ENCODE data around the gene PDZRN3.

The PDZRN3 gene

GRCh38 chr3:73452729-73453128 is 172.0 kb downstream of the PDZRN3 start:
- no peak overlapping the region for H2BK12ac ChIP-seq (ENCODE audit: low read length)
- H3K79me2 ChIP-seq (ENCODE audit: control insufficient read depth, insufficient read depth, low read length, poor library complexity), result no peaks in the 10 kb centered on the region
- DNase-seq, result no peak
- H3K79me1 ChIP-seq (ENCODE audit: low read length), result no peaks in the 10 kb centered on the region
- H4K91ac ChIP-seq (ENCODE audit: low read depth, low read length), result no peak overlapping the region
- no peak overlapping the region for H4K8ac ChIP-seq (ENCODE audit: low read depth, low read length)
- no peak overlapping the region for H3K23ac ChIP-seq (ENCODE audit: low read length)
- H3K4me2 ChIP-seq (ENCODE audit: low read length), result no peak overlapping the region
- no peak overlapping the region for H2AK5ac ChIP-seq (ENCODE audit: low read length)
- WGBS (ENCODE audit: extremely low coverage, insufficient coverage, insufficient read length), result no CpG with 5 or more reads among the region's 3 CpGs
- no peak overlapping the region for H3K4ac ChIP-seq (ENCODE audit: low read depth, low read length)
- H3K9me3 ChIP-seq (ENCODE audit: insufficient read depth, low read depth, low read length), result no peaks in the 10 kb centered on the region
- peaks cover 3 to 12% of the 10 kb centered on the region in 2 experiments for H3K4me1 ChIP-seq (ENCODE audit: control insufficient read depth in 1 of 2, insufficient read depth in 2 of 2, low read length in 2 of 2)
- H3K27ac ChIP-seq (ENCODE audit: low read depth, low read length), result no peak overlapping the region
- no peak overlapping the region for H2AFZ ChIP-seq (ENCODE audit: insufficient read depth, low read length, poor library complexity)
- H2BK5ac ChIP-seq (ENCODE audit: low read depth, low read length, poor library complexity), result no peak overlapping the region
- H3K18ac ChIP-seq (ENCODE audit: low read length), result no peak overlapping the region
- H2BK120ac ChIP-seq (ENCODE audit: insufficient read depth, low read length, poor library complexity), result no peak overlapping the region
- H3K9ac ChIP-seq (ENCODE audit: low read length), result no peak overlapping the region
- no peak overlapping the region for H4K12ac ChIP-seq (ENCODE audit: low read depth, low read length)
- H3K27me3 ChIP-seq (ENCODE audit: insufficient read depth, low read length), result no peaks in the 10 kb centered on the region
- H3K4me3 ChIP-seq (ENCODE audit: low read depth, low read length), result no peak overlapping the region
- no peaks in the 10 kb centered on the region for H3K36me3 ChIP-seq (ENCODE audit: control insufficient read depth in 1 of 2, insufficient read depth in 2 of 2, low read length in 2 of 2)
- no peak overlapping the region for H3K14ac ChIP-seq (ENCODE audit: low read length)

DNA sequence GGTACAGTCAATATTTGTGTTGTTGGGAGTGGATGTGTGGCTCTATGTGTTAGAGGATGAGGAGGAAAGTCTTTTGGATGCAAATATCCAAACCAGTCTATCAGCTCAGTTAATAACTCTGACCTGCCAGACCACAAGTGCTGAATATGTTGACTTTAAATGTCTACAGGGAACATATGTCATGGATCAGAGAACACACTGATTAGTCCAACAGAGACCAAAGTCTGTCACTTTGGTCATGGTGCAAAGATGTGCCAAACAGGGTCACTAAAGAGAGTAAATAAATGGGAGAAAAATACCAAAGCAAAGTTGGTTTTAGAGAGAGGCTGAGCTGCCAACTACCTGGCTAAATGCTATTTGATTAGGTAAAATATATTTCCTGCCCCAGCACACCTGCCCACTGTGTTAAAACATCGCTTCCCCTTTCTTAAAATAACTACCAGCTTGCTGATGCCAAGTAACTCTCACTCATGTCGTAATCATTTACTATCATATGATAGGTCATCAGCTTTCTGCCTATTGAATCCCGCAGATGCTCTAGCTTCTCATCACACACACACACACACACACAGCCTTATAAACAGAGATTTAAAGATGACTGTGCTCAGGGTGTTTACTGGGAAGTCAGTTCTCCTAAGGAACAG is 173.3 kb downstream of the PDZRN3 start:
- no CpG with 5 or more reads among the region's 3 CpGs for whole genome bisulfite sequencing (ENCODE audit: extremely low coverage, insufficient coverage, insufficient read length)

DNA sequence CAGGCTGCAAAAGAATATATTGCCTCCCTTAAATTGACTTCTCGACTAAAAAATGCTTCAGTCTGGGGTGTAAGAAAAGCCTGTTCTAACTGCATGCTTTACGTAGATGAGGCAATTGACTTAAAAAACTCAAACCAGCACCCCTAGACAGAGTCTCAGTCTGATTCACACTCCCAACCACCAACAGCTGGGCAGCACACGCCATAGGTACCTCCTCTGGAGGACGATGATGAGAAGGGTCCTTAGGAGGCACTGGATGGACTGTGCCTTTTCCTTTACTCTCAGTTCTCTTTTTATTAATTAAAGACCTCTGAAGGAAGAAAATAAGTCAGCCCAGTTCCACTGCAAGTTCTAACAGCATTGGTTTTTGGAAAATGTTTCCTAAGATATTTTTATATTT is 175.0 kb downstream of the PDZRN3 start:
- no peak overlapping the region for H2AK5ac ChIP-seq (ENCODE audit: low read length)
- H3K27ac ChIP-seq (ENCODE audit: low read depth, low read length), result no peak overlapping the region
- H4K12ac ChIP-seq (ENCODE audit: low read depth, low read length), result no peak overlapping the region
- no peak overlapping the region for H3K4me3 ChIP-seq (ENCODE audit: low read depth, low read length)
- no peak overlapping the region for H3K23ac ChIP-seq (ENCODE audit: low read length)
- H3K79me1 ChIP-seq (ENCODE audit: low read length), result no peaks in the 10 kb centered on the region
- H4K91ac ChIP-seq (ENCODE audit: low read depth, low read length), result no peak overlapping the region
- H3K27me3 ChIP-seq (ENCODE audit: insufficient read depth, low read length), result no peaks in the 10 kb centered on the region
- DNase-seq, result no peak
- no CpG with 5 or more reads among the region's 4 CpGs for WGBS (ENCODE audit: extremely low coverage, insufficient coverage, insufficient read length)
- no peak overlapping the region for H3K9ac ChIP-seq (ENCODE audit: low read length)
- no peak overlapping the region for H2AFZ ChIP-seq (ENCODE audit: insufficient read depth, low read length, poor library complexity)
- no peak overlapping the region for H3K4me2 ChIP-seq (ENCODE audit: low read length)
- H3K14ac ChIP-seq (ENCODE audit: low read length), result no peak overlapping the region
- peaks cover 0 to 3% of the 10 kb centered on the region in 2 experiments for H3K36me3 ChIP-seq (ENCODE audit: control insufficient read depth in 1 of 2, insufficient read depth in 2 of 2, low read length in 2 of 2)
- no peak overlapping the region for H2BK12ac ChIP-seq (ENCODE audit: low read length)
- H3K18ac ChIP-seq (ENCODE audit: low read length), result no peak overlapping the region
- no peak overlapping the region for H2BK5ac ChIP-seq (ENCODE audit: low read depth, low read length, poor library complexity)
- H2BK120ac ChIP-seq (ENCODE audit: insufficient read depth, low read length, poor library complexity), result no peak overlapping the region
- H3K79me2 ChIP-seq (ENCODE audit: control insufficient read depth, insufficient read depth, low read length, poor library complexity), result no peaks in the 10 kb centered on the region
- H4K8ac ChIP-seq (ENCODE audit: low read depth, low read length), result no peak overlapping the region
- no peak overlapping the region for H3K4ac ChIP-seq (ENCODE audit: low read depth, low read length)
- no peaks in the 10 kb centered on the region for H3K9me3 ChIP-seq (ENCODE audit: insufficient read depth, low read depth, low read length)
- peaks cover 3 to 16% of the 10 kb centered on the region in 2 experiments for H3K4me1 ChIP-seq (ENCODE audit: control insufficient read depth in 1 of 2, insufficient read depth in 2 of 2, low read length in 2 of 2)

More for the DNA sequence above, 173.3 kb downstream of the PDZRN3 start:
- H3K4me1 ChIP-seq (ENCODE audit: control insufficient read depth in 1 of 2, insufficient read depth in 2 of 2, low read length in 2 of 2), result peaks cover 3 to 16% of the 10 kb centered on the region in 2 experiments
- DNase-seq, result no peak
- no peak overlapping the region for H4K12ac ChIP-seq (ENCODE audit: low read depth, low read length)
- H3K9ac ChIP-seq (ENCODE audit: low read length), result no peak overlapping the region
- H2BK5ac ChIP-seq (ENCODE audit: low read depth, low read length, poor library complexity), result no peak overlapping the region
- no peak overlapping the region for H3K14ac ChIP-seq (ENCODE audit: low read length)
- H2AK5ac ChIP-seq (ENCODE audit: low read length), result no peak overlapping the region
- H4K91ac ChIP-seq (ENCODE audit: low read depth, low read length), result no peak overlapping the region
- H2AFZ ChIP-seq (ENCODE audit: insufficient read depth, low read length, poor library complexity), result no peak overlapping the region
- peaks cover 0 to 2% of the 10 kb centered on the region in 2 experiments for H3K36me3 ChIP-seq (ENCODE audit: control insufficient read depth in 1 of 2, insufficient read depth in 2 of 2, low read length in 2 of 2)
- no peaks in the 10 kb centered on the region for H3K79me1 ChIP-seq (ENCODE audit: low read length)
- H4K8ac ChIP-seq (ENCODE audit: low read depth, low read length), result no peak overlapping the region
- H3K4ac ChIP-seq (ENCODE audit: low read depth, low read length), result no peak overlapping the region
- H3K18ac ChIP-seq (ENCODE audit: low read length), result no peak overlapping the region
- H3K4me3 ChIP-seq (ENCODE audit: low read depth, low read length), result no peak overlapping the region
- H3K27ac ChIP-seq (ENCODE audit: low read depth, low read length), result no peak overlapping the region
- no peak overlapping the region for H3K23ac ChIP-seq (ENCODE audit: low read length)
- H2BK12ac ChIP-seq (ENCODE audit: low read length), result no peak overlapping the region
- H3K4me2 ChIP-seq (ENCODE audit: low read length), result no peak overlapping the region
- no peak overlapping the region for H2BK120ac ChIP-seq (ENCODE audit: insufficient read depth, low read length, poor library complexity)
- H3K9me3 ChIP-seq (ENCODE audit: insufficient read depth, low read depth, low read length), result no peaks in the 10 kb centered on the region
- H3K27me3 ChIP-seq (ENCODE audit: insufficient read depth, low read length), result no peaks in the 10 kb centered on the region
- H3K79me2 ChIP-seq (ENCODE audit: control insufficient read depth, insufficient read depth, low read length, poor library complexity), result no peaks in the 10 kb centered on the region

GRCh38 chr3:73448761-73449301 is 175.9 kb downstream of the PDZRN3 start:
- Histone ChIP-seq H4K12ac (ENCODE audit: low read depth, low read length) (no peak overlapping the region), H3K79me2 (ENCODE audit: control insufficient read depth, insufficient read depth, low read length, poor library complexity) (no peaks in the 10 kb centered on the region), H2AK5ac (ENCODE audit: low read length) (no peak overlapping the region), H3K9me3 (ENCODE audit: insufficient read depth, low read depth, low read length) (no peaks in the 10 kb centered on the region), H4K91ac (ENCODE audit: low read depth, low read length) (no peak overlapping the region), H3K79me1 (ENCODE audit: low read length) (no peaks in the 10 kb centered on the region), H3K27ac (ENCODE audit: low read depth, low read length) (no peak overlapping the region), H3K4ac (ENCODE audit: low read depth, low read length) (no peak overlapping the region), H2BK5ac (ENCODE audit: low read depth, low read length, poor library complexity) (no peak overlapping the region), H3K9ac (ENCODE audit: low read length) (no peak overlapping the region), H3K4me3 (ENCODE audit: low read depth, low read length) (no peak overlapping the region), H2BK12ac (ENCODE audit: low read length) (no peak overlapping the region), H3K23ac (ENCODE audit: low read length) (no peak overlapping the region), H3K27me3 (ENCODE audit: insufficient read depth, low read length) (no peaks in the 10 kb centered on the region), H2AFZ (ENCODE audit: insufficient read depth, low read length, poor library complexity) (no peak overlapping the region), H3K18ac (ENCODE audit: low read length) (no peak overlapping the region), H3K14ac (ENCODE audit: low read length) (no peak overlapping the region), H3K36me3 (ENCODE audit: control insufficient read depth in 1 of 2, insufficient read depth in 2 of 2, low read length in 2 of 2) (peaks cover 0 to 4% of the 10 kb centered on the region in 2 experiments), H3K4me2 (ENCODE audit: low read length) (no peak overlapping the region), H4K8ac (ENCODE audit: low read depth, low read length) (no peak overlapping the region), H2BK120ac (ENCODE audit: insufficient read depth, low read length, poor library complexity) (no peak overlapping the region), H3K4me1 (ENCODE audit: control insufficient read depth in 1 of 2, insufficient read depth in 2 of 2, low read length in 2 of 2) (peaks cover 3 to 16% of the 10 kb centered on the region in 2 experiments)
- WGBS (ENCODE audit: extremely low coverage, insufficient coverage, insufficient read length), result no CpG with 5 or more reads among the region's 4 CpGs
- no peak for DNase-seq
